Ascending aorta (tissue), 2 donors: ENCODE measurements around the gene NKD1. TPM values are rescaled to one million over a fixed set of nuclear protein-coding genes. Genes with fewer than 3 reads are reported as not detected.

ENCODE experiments used
- DNase-seq, 2 donors: peaks; one replicate each; pipeline ENCODE4 v3.0.0-alpha.2; 2019; ENCODE audit warnings: low spot score in 2 of 2
- H3K27ac ChIP-seq, 2 donors: fragments of 200-600 bp; sonication (generic); one replicate each; pipeline ENCODE4 v1.5.1; 2016 to 2017; ENCODE audit warnings: mild to moderate bottlenecking in 1 of 2
- H3K27me3 ChIP-seq: fragments of 200-600 bp; sonication (generic); one replicate; pipeline ENCODE4 v1.5.1; 2017
- H3K36me3 ChIP-seq, 2 donors: fragments of 200-600 bp; sonication (generic); one replicate each; pipeline ENCODE4 v1.5.1; 2016
- H3K4me1 ChIP-seq, 2 donors: fragments of 200-600 bp; sonication (generic); one replicate each; pipeline ENCODE4 v1.5.1; 2016 to 2017; ENCODE audit warnings: mild to moderate bottlenecking in 1 of 2
- H3K4me3 ChIP-seq, 2 donors: fragments of 200-600 bp; sonication (generic); one replicate each; pipeline ENCODE4 v1.5.1; 2016 to 2017; ENCODE audit warnings: mild to moderate bottlenecking in 1 of 2
- H3K9me3 ChIP-seq, 2 donors: fragments of 200-600 bp; sonication (generic); one replicate each; pipeline ENCODE4 v1.5.1; 2016
- CTCF ChIP-seq, 3 experiments: fragments of 200-600 bp in 2 of 3; fragments of 450-650 bp in 1 of 3; sonication (generic) in 2 of 3; IDR thresholded peaks; one replicate each; pipeline ENCODE4 v1.5.1; 2016 to 2019; ENCODE audit warnings: antibody characterized with exemption in 3 of 3, mild to moderate bottlenecking in 1 of 3, moderate library complexity in 1 of 3
- intact Hi-C: fragments of 100-400 bp; cut with DNase I; formaldehyde crosslinking; loops from one replicate; pipeline ENCODE4 v1.15.1; 2023
- total RNA-seq: library from RNA; depleted of rRNA; stranded (reverse); fragments of >200 nt; gene quantifications from one replicate; pipeline ENCODE4 v1.1.0, GENCODE V29; 2016

NKD1 gene
- total RNA-seq, 1 donor from 2014 or later = 33.2 TPM

- DNase-seq = no peak
- peaks cover 4 to 11% of the 10 kb centered on the region in 2 donors for H3K36me3 ChIP-seq
- H3K27ac ChIP-seq = peak overlapping the region; percentile 85 to 88
- intact Hi-C loops = no loop called here
- H3K9me3 ChIP-seq = no peaks in the 10 kb centered on the region
- no peaks in the 10 kb centered on the region for H3K27me3 ChIP-seq
- H3K4me3 ChIP-seq = no peak overlapping the region
- H3K4me1 ChIP-seq = peaks cover 7 to 24% of the 10 kb centered on the region in 2 donors
- TF ChIP-seq CTCF (IDR thresholded peaks at IDR 0.05) = no peak
These were observed 25.1 kb downstream of the NKD1 start for GRCh38 chr16:50573279-50573678.

GRCh38 chr16:50573947-50574744 lies 25.9 kb downstream of the NKD1 start:
- H3K4me1 ChIP-seq = peaks cover 7 to 22% of the 10 kb centered on the region in 2 donors
- DNase-seq = peak in 1 of 2 donors; percentile 75
- TF ChIP-seq CTCF (IDR thresholded peaks at IDR 0.05) = no peak

GRCh38 chr16:50574745-50575136 lies 26.5 kb downstream of the NKD1 start:
- Histone ChIP-seq H3K9me3 (no peaks in the 10 kb centered on the region), H3K36me3 (peaks cover 6 to 11% of the 10 kb centered on the region in 2 donors), H3K4me3 (peak overlapping the region in 1 of 2 donors; percentile 9), H3K4me1 (peaks cover 7 to 22% of the 10 kb centered on the region in 2 donors), H3K27ac (peak overlapping the region; percentile 85 to 88), H3K27me3 (no peaks in the 10 kb centered on the region)
- no peak for DNase-seq
- intact Hi-C loops = no loop called here
- no peak for TF ChIP-seq CTCF (IDR thresholded peaks at IDR 0.05)

More at GRCh38 chr16:50573947-50574744, 25.9 kb downstream of the NKD1 start:
- Histone ChIP-seq H3K36me3 (peaks cover 4 to 11% of the 10 kb centered on the region in 2 donors), H3K4me3 (peak overlapping the region in 1 of 2 donors; percentile 9), H3K27me3 (no peaks in the 10 kb centered on the region), H3K9me3 (no peaks in the 10 kb centered on the region), H3K27ac (peak overlapping the region; percentile 85 to 88)
- intact Hi-C loops = no loop called here

- Histone ChIP-seq H3K27ac (peak overlapping the region; percentile 85 to 88), H3K27me3 (no peaks in the 10 kb centered on the region), H3K36me3 (peaks cover 8 to 11% of the 10 kb centered on the region in 2 donors), H3K4me3 (no peak overlapping the region), H3K4me1 (peaks cover 17 to 33% of the 10 kb centered on the region in 2 donors), H3K9me3 (no peaks in the 10 kb centered on the region)
- no peak for TF ChIP-seq CTCF (IDR thresholded peaks at IDR 0.05)
- intact Hi-C loops = no loop called here
- DNase-seq = no peak
These were observed 27.5 kb downstream of the NKD1 start for GRCh38 chr16:50575743-50576142.

- H3K27ac ChIP-seq = peak overlapping the region in 1 of 2 donors; percentile 88
- intact Hi-C loops = no loop called here
- H3K4me1 ChIP-seq = peaks cover 26 to 41% of the 10 kb centered on the region in 2 donors
- H3K9me3 ChIP-seq = no peaks in the 10 kb centered on the region
- TF ChIP-seq CTCF (IDR thresholded peaks at IDR 0.05) = no peak
- H3K27me3 ChIP-seq = no peaks in the 10 kb centered on the region
- DNase-seq = no peak
- no peak overlapping the region for H3K4me3 ChIP-seq
- peaks cover 4 to 5% of the 10 kb centered on the region in 2 donors for H3K36me3 ChIP-seq
These were observed 28.4 kb downstream of the NKD1 start for GRCh38 chr16:50576403-50577113.
